GM20431 (cell line): Measurements from ENCODE around the gene UNK.
"Not testable (repeated sequence)": the region's sequence is repeated elsewhere in the genome, so short reads cannot be mapped to it uniquely, and the experiment has no call there.

Experiments used
- in situ Hi-C: fragments of 300-500 bp; cut with MseI, MboI; formaldehyde crosslinking; loops from one replicate; pipeline ENCODE4 v1.15.0; 2020; ENCODE audit warnings: low sequenced_read_pairs; ENCODE audit not compliant: unreplicated experiment

Gene UNK

GRCh38 chr17:75865404-75866188 is 81.0 kb downstream of the UNK start:
- in situ Hi-C loops = not testable (repeated sequence)

- in situ Hi-C loops = not testable (repeated sequence)
Measured at GRCh38 chr17:75868730-75869281, 84.2 kb downstream of the UNK start.

- in situ Hi-C loops = no loop called here
Measured at GRCh38 chr17:75869282-75870141, 84.9 kb downstream of the UNK start.

GRCh38 chr17:75870228-75870627 is 85.6 kb downstream of the UNK start:
- in situ Hi-C loops = not testable (repeated sequence)

- in situ Hi-C loops = no loop called here
Measured at GRCh38 chr17:75872434-75873351, 88.1 kb downstream of the UNK start.

- in situ Hi-C loops = no loop called here
Measured at GRCh38 chr17:75873587-75874322, 89.1 kb downstream of the UNK start.

- in situ Hi-C loops = no loop called here
Measured at GRCh38 chr17:75874323-75875181, 89.9 kb downstream of the UNK start.
